CD4-positive, alpha-beta memory T cell (primary cell): ENCODE measurements around the gene TCAF1. TPM values are rescaled to one million over a fixed set of nuclear protein-coding genes. Genes with fewer than 3 reads are reported as not detected.

ENCODE experiments used
- CTCF ChIA-PET: fragments of 350-600 bp; sonication (Branson Sonifier 250); formaldehyde crosslinking; loops from one replicate; lab custom pipeline; 2021; ENCODE audit warnings: inconsistent platforms; ENCODE audit not compliant: partially characterized antibody; lab: Charles Lee
- POLR2A ChIA-PET: fragments of 350-600 bp; sonication (Branson Sonifier 250); formaldehyde crosslinking; loops from one replicate; lab custom pipeline; 2021; ENCODE audit not compliant: partially characterized antibody; lab: Charles Lee
- DNase-seq, 5 donors: peaks; one replicate each; pipeline versions ENCODE4 v3.0.0 to v3.0.0-alpha.2; 2020 to 2022; ENCODE audit warnings: mixed read lengths in 1 of 5
- H3K27ac ChIP-seq: one replicate; pipeline ENCODE4 v1.7.0; 2013; ENCODE audit warnings: low read depth, low read length
- H3K27me3 ChIP-seq: 2 replicates; pipeline ENCODE4 v1.7.0; 2013; ENCODE audit warnings: mild to moderate bottlenecking, low read length, moderate library complexity; ENCODE audit not compliant: insufficient read depth
- H3K36me3 ChIP-seq: 2 replicates; pipeline ENCODE4 v1.7.0; 2013; ENCODE audit warnings: mild to moderate bottlenecking, low read length, moderate library complexity; ENCODE audit not compliant: insufficient read depth
- H3K4me1 ChIP-seq: 2 replicates; pipeline ENCODE4 v1.7.0; 2013; ENCODE audit warnings: mild to moderate bottlenecking, low read length, moderate library complexity; ENCODE audit not compliant: insufficient read depth
- H3K4me3 ChIP-seq, 2 donors: one replicate each; pipeline ENCODE4 v1.7.0; 2013; ENCODE audit warnings: low read length in 2 of 2, mild to moderate bottlenecking in 1 of 2
- H3K9me3 ChIP-seq, 2 donors: one replicate each; pipeline ENCODE4 v1.7.0; 2013; ENCODE audit warnings: low read length in 2 of 2, control low read depth in 1 of 2; ENCODE audit not compliant: control insufficient read depth in 1 of 2
- H3K27ac Mint-ChIP-seq, 7 donors: one replicate each; pipeline ENCODE4 v1.8.0; 2020 to 2021; ENCODE audit warnings: mixed read lengths in 7 of 7, mild to moderate bottlenecking in 6 of 7, inconsistent platforms in 3 of 7, moderate library complexity in 3 of 7
- H3K27me3 Mint-ChIP-seq, 2 donors: one replicate each; pipeline ENCODE4 v1.8.0; 2020 to 2021; ENCODE audit warnings: mixed read lengths in 2 of 2
- H3K36me3 Mint-ChIP-seq, 2 donors: one replicate each; pipeline ENCODE4 v1.8.0; 2020 to 2021; ENCODE audit warnings: mixed read lengths in 2 of 2, inconsistent platforms in 1 of 2, mild to moderate bottlenecking in 1 of 2
- H3K4me1 Mint-ChIP-seq, 4 donors: one replicate each; pipeline ENCODE4 v1.8.0; 2020 to 2021; ENCODE audit warnings: mixed read lengths in 4 of 4, mild to moderate bottlenecking in 1 of 4
- H3K4me3 Mint-ChIP-seq, 8 donors: one replicate each; pipeline ENCODE4 v1.8.0; 2020 to 2021; ENCODE audit warnings: mixed read lengths in 8 of 8, mild to moderate bottlenecking in 7 of 8, moderate library complexity in 6 of 8, inconsistent platforms in 3 of 8
- H3K9me3 Mint-ChIP-seq, 8 donors: one replicate each; pipeline ENCODE4 v1.8.0; 2020 to 2021; ENCODE audit warnings: mixed read lengths in 8 of 8, mild to moderate bottlenecking in 5 of 8, inconsistent platforms in 3 of 8, moderate library complexity in 1 of 8
- intact Hi-C: fragments of 100-400 bp; cut with micrococcal nuclease; formaldehyde crosslinking; loops from one replicate; pipeline ENCODE4 v1.15.1; 2023
- polyA plus RNA-seq, 2 donors: library from polyadenylated mRNA; unstranded; fragments of 300-500 nt; fragmentation: Illumina TruSeq; gene quantifications; one replicate each; pipeline ENCODE4 v1.2.3, GENCODE V29; 2021
- total RNA-seq, 2 experiments: library from RNA; stranded (reverse); gene quantifications; one replicate each; pipeline ENCODE4 v1.2.3, GENCODE V29; 2021

The TCAF1 gene
- total and polyA plus RNA-seq, 4 experiments from 2014 or later, result 10.2 to 23.1 (median 16.2) TPM

- Histone ChIP-seq H3K27me3 (no peaks in the 10 kb centered on the region), H3K36me3 (no peaks in the 10 kb centered on the region), H3K4me3 (no peak overlapping the region), H3K9me3 (no peaks in the 10 kb centered on the region), H3K27ac (no peak overlapping the region), H3K4me1 (no peaks in the 10 kb centered on the region)
- no peak for DNase-seq
- CTCF ChIA-PET, result interaction anchor here (2.2 to 2.4 kb wide), 2 partner anchors 10 to 155 kb away, joined by 18 to 27 read pairs; partner anchors contain the start of gene TCAF1
- H3K27ac Mint-ChIP-seq, result no peak overlapping the region
- no peak overlapping the region for H3K4me3 Mint-ChIP-seq
- POLR2A ChIA-PET, result no interaction called here
- H3K27me3 Mint-ChIP-seq, result peaks cover 6% of the 10 kb centered on the region in 2 donors
- H3K9me3 Mint-ChIP-seq, result peaks cover 0 to 12% (median 2%) of the 10 kb centered on the region in 8 donors
- H3K4me1 Mint-ChIP-seq, result peaks cover 4 to 8% (median 7%) of the 10 kb centered on the region in 4 donors
- intact Hi-C loops, result no loop called here
- peaks cover 17 to 23% of the 10 kb centered on the region in 2 donors for H3K36me3 Mint-ChIP-seq
Observed at GRCh38 chr7:143891457-143891856, 10.5 kb downstream of the TCAF1 start.

- Mint-ChIP-seq H3K36me3 (peaks cover 17 to 23% of the 10 kb centered on the region in 2 donors), H3K9me3 (peaks cover 0 to 12% (median 2%) of the 10 kb centered on the region in 8 donors), H3K27ac (no peak overlapping the region), H3K4me3 (no peak overlapping the region), H3K4me1 (peaks cover 4 to 12% (median 7%) of the 10 kb centered on the region in 4 donors), H3K27me3 (peaks cover 8 to 9% of the 10 kb centered on the region in 2 donors)
- Histone ChIP-seq H3K4me3 (no peak overlapping the region), H3K27ac (no peak overlapping the region), H3K36me3 (no peaks in the 10 kb centered on the region), H3K9me3 (no peaks in the 10 kb centered on the region), H3K4me1 (no peaks in the 10 kb centered on the region), H3K27me3 (peaks cover 5% of the 10 kb centered on the region)
- CTCF ChIA-PET, result interaction anchor here (1.9 kb wide), 1 partner anchor 10 kb away, joined by 7 read pairs; the partner anchor contains the start of gene TCAF1
- POLR2A ChIA-PET, result no interaction called here
- intact Hi-C loops, result no loop called here
- no peak for DNase-seq
Observed at GRCh38 chr7:143890558-143890957, 11.4 kb downstream of the TCAF1 start.

GRCh38 chr7:143889068-143889467 is 12.9 kb downstream of the TCAF1 start:
- peaks cover 6% of the 10 kb centered on the region for H3K4me1 ChIP-seq
- no peak overlapping the region for H3K4me3 ChIP-seq
- Mint-ChIP-seq H3K4me3 (no peak overlapping the region), H3K27ac (no peak overlapping the region), H3K4me1 (peaks cover 5 to 19% (median 7%) of the 10 kb centered on the region in 4 donors), H3K36me3 (peaks cover 17 to 23% of the 10 kb centered on the region in 2 donors), H3K27me3 (peaks cover 9 to 15% of the 10 kb centered on the region in 2 donors), H3K9me3 (peaks cover 0 to 12% (median 2%) of the 10 kb centered on the region in 8 donors)
- DNase-seq, result no peak
- intact Hi-C loops, result no loop called here
- POLR2A ChIA-PET, result interaction anchor here (1.3 kb wide), 1 partner anchor 13 kb away, joined by 3 read pairs; the partner anchor contains the start of gene TCAF1
- peaks cover 5% of the 10 kb centered on the region for H3K27me3 ChIP-seq
- no peak overlapping the region for H3K27ac ChIP-seq
- no peaks in the 10 kb centered on the region for H3K9me3 ChIP-seq
- CTCF ChIA-PET, result interaction anchor here (1.9 kb wide), 1 partner anchor 12 kb away, joined by 7 read pairs; the partner anchor contains the start of gene TCAF1
- no peaks in the 10 kb centered on the region for H3K36me3 ChIP-seq

GRCh38 chr7:143886826-143887477 is 15.0 kb downstream of the TCAF1 start:
- Mint-ChIP-seq H3K4me1 (peaks cover 11 to 29% (median 12%) of the 10 kb centered on the region in 4 donors), H3K4me3 (no peak overlapping the region), H3K27ac (no peak overlapping the region), H3K36me3 (peaks cover 14 to 23% of the 10 kb centered on the region in 2 donors), H3K27me3 (peaks cover 11 to 27% of the 10 kb centered on the region in 2 donors), H3K9me3 (peaks cover 0 to 12% (median 2%) of the 10 kb centered on the region in 8 donors)
- H3K36me3 ChIP-seq, result no peaks in the 10 kb centered on the region
- no peak for DNase-seq
- CTCF ChIA-PET, result interaction anchor here (0.7 to 1.8 kb wide), 3 partner anchors 8 to 507 kb away, joined by 3 to 9 read pairs (median 5); partner anchors contain the start of gene TCAF1
- POLR2A ChIA-PET, result no interaction called here
- H3K4me3 ChIP-seq, result no peak overlapping the region
- peaks cover 5% of the 10 kb centered on the region for H3K27me3 ChIP-seq
- intact Hi-C loops, result no loop called here
- peaks cover 13% of the 10 kb centered on the region for H3K4me1 ChIP-seq
- no peak overlapping the region for H3K27ac ChIP-seq
- H3K9me3 ChIP-seq, result no peaks in the 10 kb centered on the region

GRCh38 chr7:143885951-143886350 is 16.0 kb downstream of the TCAF1 start:
- Histone ChIP-seq H3K4me1 (peaks cover 13% of the 10 kb centered on the region), H3K36me3 (no peaks in the 10 kb centered on the region), H3K9me3 (no peaks in the 10 kb centered on the region), H3K27ac (no peak overlapping the region), H3K27me3 (peaks cover 5% of the 10 kb centered on the region), H3K4me3 (no peak overlapping the region)
- peaks cover 11 to 27% of the 10 kb centered on the region in 2 donors for H3K27me3 Mint-ChIP-seq
- DNase-seq, result peak in 1 of 5 donors; percentile 3
- ChIA-PET CTCF (interaction anchor here (1.5 kb wide), 1 partner anchor 16 kb away, joined by 5 read pairs; the partner anchor contains the start of gene TCAF1), POLR2A (no interaction called here)
- peaks cover 11 to 29% (median 11%) of the 10 kb centered on the region in 4 donors for H3K4me1 Mint-ChIP-seq
- intact Hi-C loops, result no loop called here
- peaks cover 14 to 27% of the 10 kb centered on the region in 2 donors for H3K36me3 Mint-ChIP-seq
- H3K27ac Mint-ChIP-seq, result no peak overlapping the region
- peak overlapping the region in 1 of 8 donors; percentile 11 for H3K4me3 Mint-ChIP-seq
- peaks cover 0 to 9% (median 2%) of the 10 kb centered on the region in 8 donors for H3K9me3 Mint-ChIP-seq

GRCh38 chr7:143884969-143885559 is 16.9 kb downstream of the TCAF1 start:
- peaks cover 0 to 7% (median 2%) of the 10 kb centered on the region in 8 donors for H3K9me3 Mint-ChIP-seq
- intact Hi-C loops, result no loop called here
- ChIA-PET POLR2A (no interaction called here), CTCF (interaction anchor here (1.0 to 1.5 kb wide), 2 partner anchors 17 to 243 kb away, joined by 3 to 5 read pairs; partner anchors contain the start of gene TCAF1)
- Histone ChIP-seq H3K27ac (no peak overlapping the region), H3K36me3 (no peaks in the 10 kb centered on the region), H3K27me3 (peaks cover 5% of the 10 kb centered on the region), H3K4me3 (no peak overlapping the region), H3K9me3 (no peaks in the 10 kb centered on the region), H3K4me1 (peaks cover 13% of the 10 kb centered on the region)
- H3K27ac Mint-ChIP-seq, result no peak overlapping the region
- peaks cover 11 to 27% of the 10 kb centered on the region in 2 donors for H3K27me3 Mint-ChIP-seq
- peaks cover 11 to 29% (median 11%) of the 10 kb centered on the region in 4 donors for H3K4me1 Mint-ChIP-seq
- H3K4me3 Mint-ChIP-seq, result peak overlapping the region in 3 of 8 donors; percentile 22 to 53 (median 22)
- H3K36me3 Mint-ChIP-seq, result peaks cover 8 to 27% of the 10 kb centered on the region in 2 donors
- DNase-seq, result peak in 1 of 5 donors; percentile 35
